H1 (cell line): ENCODE measurements around the gene SIGLEC6. TPM values are rescaled to one million over a fixed set of nuclear protein-coding genes. Genes with fewer than 3 reads are reported as not detected.

Experiments
- CTCF ChIA-PET: fragments of 300-600 bp; sonication (Branson Sonifier 250); formaldehyde crosslinking; loops from one replicate; lab custom pipeline; 2021; ENCODE audit not compliant: partially characterized antibody; lab: Charles Lee
- POLR2A ChIA-PET: fragments of 300-600 bp; sonication (Branson Sonifier 250); formaldehyde crosslinking; loops from one replicate; lab custom pipeline; 2021; ENCODE audit warnings: inconsistent platforms; ENCODE audit not compliant: partially characterized antibody; lab: Charles Lee
- DNase-seq, 2 experiments: peaks; one replicate each; pipeline versions ENCODE4 v3.0.0 to v3.0.0-alpha.2; 2010 to 2022; ENCODE audit warnings: low spot score in 2 of 2, low read depth in 1 of 2, mixed read lengths in 1 of 2
- FAIRE-seq: peaks from 2 replicates; lab custom pipeline; 2011; peaks lifted over from hg19 to GRCh38; lab: Jason Lieb, UNC
- H2AFZ ChIP-seq: 2 replicates; pipeline ENCODE4 v1.8.1; 2012; ENCODE audit warnings: low read length, inconsistent platforms
- H2AK5ac ChIP-seq: 2 replicates; pipeline ENCODE4 v1.6.1; 2013; ENCODE audit warnings: low read depth, low read length
- H2BK120ac ChIP-seq: replicated peaks from 2 replicates; pipeline ENCODE3; 2013; ENCODE audit warnings: low read depth, low read length, inconsistent platforms
- H2BK12ac ChIP-seq: 2 replicates; pipeline ENCODE4 v1.6.1; 2013; ENCODE audit warnings: low read depth, low read length
- H2BK15ac ChIP-seq: 2 replicates; pipeline ENCODE4 v1.6.1; 2013; ENCODE audit warnings: low read length
- H2BK20ac ChIP-seq: 2 replicates; pipeline ENCODE4 v1.6.1; 2013; ENCODE audit warnings: low read length
- H2BK5ac ChIP-seq: 2 replicates; pipeline ENCODE4 v1.6.1; 2013; ENCODE audit warnings: low read depth, low read length
- H3K14ac ChIP-seq: 2 replicates; pipeline ENCODE4 v1.6.1; 2013; ENCODE audit warnings: inconsistent platforms; ENCODE audit not compliant: insufficient read length
- H3K18ac ChIP-seq: 2 replicates; pipeline ENCODE4 v1.6.1; 2013; ENCODE audit warnings: low read length; ENCODE audit errors: extremely low read depth
- H3K23ac ChIP-seq: 2 replicates; pipeline ENCODE4 v1.6.1; 2013; ENCODE audit warnings: inconsistent platforms; ENCODE audit not compliant: insufficient read length
- H3K23me2 ChIP-seq: 2 replicates; pipeline ENCODE4 v1.6.1; 2013; ENCODE audit warnings: low read depth, low read length
- H3K27ac ChIP-seq: 2 replicates; pipeline ENCODE4 v1.6.1; 2011; ENCODE audit warnings: low read depth, low read length, inconsistent platforms
- H3K27me3 ChIP-seq, 4 experiments: replicated peaks in 1 of 4; 1 replicate in 1 of 4; 2 replicates in 3 of 4; pipeline versions ENCODE4 v1.6.1 to v1.8.1; 2011 to 2013; ENCODE audit warnings: low read length in 3 of 4, mild to moderate bottlenecking in 3 of 4, inconsistent platforms in 2 of 4, mixed read lengths in 2 of 4, moderate library complexity in 1 of 4; ENCODE audit not compliant: control insufficient read depth in 3 of 4, insufficient read depth in 3 of 4; ENCODE audit errors: extremely low read depth in 1 of 4
- H3K36me3 ChIP-seq, 4 experiments: 2 replicates each; pipeline versions ENCODE4 v1.6.1 to v1.8.1; 2011 to 2013; ENCODE audit warnings: mild to moderate bottlenecking in 4 of 4, low read length in 3 of 4, moderate library complexity in 2 of 4, control low read depth in 1 of 4, inconsistent platforms in 1 of 4; ENCODE audit not compliant: insufficient read depth in 4 of 4, control insufficient read depth in 2 of 4
- H3K4ac ChIP-seq: replicated peaks from 2 replicates; pipeline ENCODE3; 2013; ENCODE audit warnings: low read length, low read depth, mixed read lengths, inconsistent platforms; ENCODE audit not compliant: insufficient read length
- H3K4me1 ChIP-seq, 4 experiments: replicated peaks in 1 of 4; 1 replicate in 1 of 4; 2 replicates in 3 of 4; pipeline versions ENCODE4 v1.6.1 to v1.8.1; 2011 to 2013; ENCODE audit warnings: low read length in 3 of 4, inconsistent platforms in 2 of 4, mixed read lengths in 1 of 4; ENCODE audit not compliant: insufficient read depth in 4 of 4, control insufficient read depth in 3 of 4
- H3K4me2 ChIP-seq, 2 experiments: 2 replicates each; pipeline versions ENCODE4 v1.6.1 to v1.8.1; 2011 to 2013; ENCODE audit warnings: low read depth in 2 of 2, low read length in 2 of 2, control low read depth in 1 of 2, inconsistent platforms in 1 of 2, mild to moderate bottlenecking in 1 of 2; ENCODE audit not compliant: insufficient read depth in 1 of 2
- H3K4me3 ChIP-seq, 4 experiments: fragments of 200-600, 300-600 bp in 1 of 4; sonication (generic), shearing (Covaris generic), sonication (Bioruptor Twin) in 1 of 4; 2 replicates each; pipeline versions ENCODE4 v1.5.1 to v1.8.1; 2011 to 2016; ENCODE audit warnings: low read length in 4 of 4, low read depth in 3 of 4, control low read depth in 2 of 4, inconsistent platforms in 2 of 4, mild to moderate bottlenecking in 2 of 4, mixed read lengths in 1 of 4, moderate library complexity in 1 of 4; ENCODE audit not compliant: insufficient read depth in 2 of 4; ENCODE audit errors: extremely low read depth in 1 of 4
- H3K56ac ChIP-seq: replicated peaks from 2 replicates; pipeline ENCODE3; 2013; ENCODE audit warnings: low read depth, mild to moderate bottlenecking, mixed read lengths, low read length, inconsistent platforms; ENCODE audit not compliant: insufficient read length
- H3K79me1 ChIP-seq: 2 replicates; pipeline ENCODE4 v1.6.1; 2013; ENCODE audit warnings: low read depth, low read length, control low read depth
- H3K79me2 ChIP-seq, 2 experiments: 2 replicates each; pipeline versions ENCODE4 v1.6.1 to v1.8.1; 2012 to 2013; ENCODE audit warnings: low read length in 2 of 2, mild to moderate bottlenecking in 2 of 2, inconsistent platforms in 1 of 2; ENCODE audit not compliant: insufficient read depth in 2 of 2, control insufficient read depth in 1 of 2
- H3K9ac ChIP-seq, 4 experiments: replicated peaks in 1 of 4; 1 replicate in 1 of 4; 2 replicates in 3 of 4; pipeline versions ENCODE4 v1.6.1 to v1.8.1; 2011 to 2013; ENCODE audit warnings: low read depth in 3 of 4, low read length in 3 of 4, control low read depth in 2 of 4, mild to moderate bottlenecking in 2 of 4, moderate library complexity in 2 of 4, inconsistent platforms in 1 of 4; ENCODE audit errors: extremely low read depth in 1 of 4
- H3K9me3 ChIP-seq, 2 experiments: 2 replicates each; pipeline versions ENCODE4 v1.6.1 to v1.8.1; 2012 to 2013; ENCODE audit warnings: mild to moderate bottlenecking in 2 of 2, moderate library complexity in 2 of 2, control low read depth in 1 of 2, inconsistent platforms in 1 of 2, low read depth in 1 of 2, low read length in 1 of 2, mixed read lengths in 1 of 2; ENCODE audit not compliant: insufficient read depth in 2 of 2
- H4K20me1 ChIP-seq, 2 experiments: replicated peaks in 1 of 2; 2 replicates each; pipeline versions ENCODE3 to v1.8.1; 2011 to 2013; ENCODE audit warnings: inconsistent platforms in 2 of 2, low read length in 2 of 2, mild to moderate bottlenecking in 1 of 2; ENCODE audit not compliant: insufficient read depth in 2 of 2, control insufficient read depth in 1 of 2
- H4K5ac ChIP-seq: 2 replicates; pipeline ENCODE4 v1.6.1; 2013; ENCODE audit warnings: low read length, low read depth, mixed read lengths, inconsistent platforms; ENCODE audit not compliant: insufficient read length
- H4K8ac ChIP-seq: 2 replicates; pipeline ENCODE4 v1.8.0; 2013; ENCODE audit warnings: mild to moderate bottlenecking, moderate library complexity, low read length, inconsistent platforms; ENCODE audit not compliant: insufficient read depth; ENCODE audit errors: extremely low read depth
- H4K91ac ChIP-seq: replicated peaks from 2 replicates; pipeline ENCODE3; 2013; ENCODE audit warnings: low read length, mixed read lengths, inconsistent platforms; ENCODE audit not compliant: insufficient read length
- CBX5 ChIP-seq: fragments of 300-800, 300-1000 bp; sonication (generic); IDR thresholded peaks from 2 replicates; pipeline ENCODE4 v1.7.1; 2016; ENCODE audit warnings: antibody characterized with exemption, low read length, low read depth
- CBX8 ChIP-seq: fragments of 300-800, 300-1000 bp; sonication (generic); IDR thresholded peaks from 2 replicates; pipeline ENCODE4 v1.7.1; 2016; ENCODE audit warnings: low read depth, low read length, borderline replicate concordance
- EZH2 ChIP-seq: fragments of 200-600 bp; sonication (generic); IDR thresholded peaks from 2 replicates; pipeline ENCODE4 v1.7.1; 2012; ENCODE audit warnings: low read depth, mild to moderate bottlenecking, moderate library complexity, low read length, inconsistent platforms; ENCODE audit not compliant: severe bottlenecking
- FOSL1 ChIP-seq: IDR thresholded peaks from 2 replicates; pipeline ENCODE4 v1.6.1; 2011; ENCODE audit warnings: mild to moderate bottlenecking, low read depth, low read length, moderate library complexity; ENCODE audit not compliant: insufficient read depth
- JUN ChIP-seq: IDR thresholded peaks from 2 replicates; pipeline ENCODE4 v1.6.1; 2011; ENCODE audit warnings: low read depth, mild to moderate bottlenecking, improper control_type of control experiment, low read length
- POLR2AphosphoS5 ChIP-seq: IDR thresholded peaks from 2 replicates; pipeline ENCODE4 v1.6.1; 2011; ENCODE audit warnings: low read depth, low read length
- SRF ChIP-seq: IDR thresholded peaks from 2 replicates; pipeline ENCODE4 v1.6.1; 2011; ENCODE audit warnings: mild to moderate bottlenecking, low read depth, low read length, moderate library complexity
- TAF1 ChIP-seq: IDR thresholded peaks from 2 replicates; pipeline ENCODE4 v1.6.1; 2011; ENCODE audit warnings: mild to moderate bottlenecking, low read depth, low read length
- WGBS, 2 experiments: shearing (Covaris generic) in 1 of 2; methylation state at CpG; one replicate each; pipeline versions ENCODE4 v1.1.6 to v1.1.7; 2013 to 2015; ENCODE audit warnings: low lambda C conversion rate in 2 of 2, mixed read lengths in 2 of 2, inconsistent platforms in 1 of 2, low coverage in 1 of 2, missing lambda C conversion rate in 1 of 2; ENCODE audit not compliant: insufficient replicate concordance in 2 of 2, insufficient coverage in 1 of 2, insufficient read length in 1 of 2; ENCODE audit errors: extremely low coverage in 1 of 2, missing lambda C conversion rate in 1 of 2; 5-methylcytosine and 5-hydroxymethylcytosine counted together
- polyA plus RNA-seq, 7 experiments: library from polyadenylated mRNA; depleted of rRNA in 3 of 7; stranded (reverse) in 5 of 7; unstranded in 2 of 7; fragments of >200 nt in 5 of 7; fragments of 200-250 nt in 2 of 7; gene quantifications; 1 replicate in 5 of 7; 2 replicates in 1 of 7; 4 replicates in 1 of 7; pipeline versions ENCODE4 v1.2.1 to v1.2.3, GENCODE V29; 2011 to 2013; ENCODE audit warnings: missing spikeins in 2 of 7, mixed read lengths in 2 of 7
- total RNA-seq: library from RNA; stranded (reverse); fragmentation: NEBNext Ultra II Directional; extraction: Animal tissue kit (Norgen Biotek cat#: 25700); gene quantifications from 2 replicates; pipeline ENCODE4 v1.2.1, GENCODE V29; 2021
- TF ChIP-seq, protein P1 (sequence below), 3 experiments: IDR thresholded peaks; 1 replicate in 2 of 3; 2 replicates in 1 of 3; pipeline versions ENCODE4 v1.5.1 to v1.6.1; 2011; ENCODE audit warnings: low read length in 3 of 3, mild to moderate bottlenecking in 3 of 3, inconsistent platforms in 2 of 3, low read depth in 1 of 3, moderate library complexity in 1 of 3; ENCODE audit not compliant: insufficient read depth in 1 of 3; ENCODE audit errors: control extremely low read depth in 1 of 3

The SIGLEC6 gene
- total and polyA plus RNA-seq, 2 of the 8 experiments (the other 6 are each of a cell fraction or from before 2014, with no cell fraction given), result 0.05 TPM; not detected in 1

DNA sequence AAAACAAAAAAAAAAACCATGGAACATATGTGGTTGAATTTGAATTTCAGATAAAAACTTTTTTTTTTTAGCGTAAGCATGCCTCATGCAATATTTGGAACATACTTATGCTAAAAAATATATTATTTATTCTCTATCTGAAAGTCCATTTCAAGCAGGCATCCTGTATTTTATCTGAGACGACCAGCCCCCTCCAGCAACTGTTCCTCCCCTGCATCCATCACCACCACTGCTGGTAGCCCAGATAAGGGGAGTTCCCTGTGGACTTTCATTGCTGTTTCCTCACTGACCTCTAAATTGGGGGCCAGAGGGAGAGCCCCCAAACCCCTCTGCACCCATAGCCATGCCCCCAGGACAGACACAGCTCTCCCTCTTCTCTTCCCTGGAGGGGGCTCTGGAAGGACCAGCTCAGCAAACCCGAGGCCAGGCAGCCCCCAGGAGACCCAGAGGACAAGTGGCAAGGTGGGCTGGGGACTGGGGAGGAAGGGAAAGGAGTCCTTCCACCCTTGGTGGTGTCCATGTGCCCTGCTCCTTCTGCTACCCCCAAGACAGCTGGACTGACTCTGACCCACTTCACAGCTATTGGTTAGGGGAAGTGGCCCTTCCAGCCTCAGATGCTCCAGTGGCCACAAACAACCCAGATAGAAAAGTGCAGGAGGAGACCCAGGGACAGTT is 23.3 kb downstream of the SIGLEC6 start:
- Histone ChIP-seq H3K79me1 (no peaks in the 10 kb centered on the region), H3K9me3 (peaks cover 50 to 70% of the 10 kb centered on the region in 2 experiments), H3K23me2 (no peaks in the 10 kb centered on the region), H3K4me2 (no peak overlapping the region), H4K91ac (no peak overlapping the region), H3K4me1 (no peaks in the 10 kb centered on the region), H2AK5ac (no peak overlapping the region), H2AFZ (no peak overlapping the region), H4K20me1 (no peaks in the 10 kb centered on the region), H3K4me3 (no peak overlapping the region), H3K9ac (no peak overlapping the region), H4K8ac (no peak overlapping the region), H3K56ac (no peak overlapping the region), H3K23ac (no peak overlapping the region), H3K27ac (no peak overlapping the region), H3K14ac (no peak overlapping the region), H2BK5ac (no peak overlapping the region), H3K4ac (no peak overlapping the region), H4K5ac (no peak overlapping the region), H3K27me3 (no peaks in the 10 kb centered on the region), H3K18ac (no peak overlapping the region), H3K36me3 (no peaks in the 10 kb centered on the region), H2BK20ac (no peak overlapping the region), H2BK12ac (no peak overlapping the region), H3K79me2 (no peaks in the 10 kb centered on the region), H2BK120ac (no peak overlapping the region), H2BK15ac (no peak overlapping the region)
- FAIRE-seq (no peak), DNase-seq (no peak)
- TF ChIP-seq POLR2AphosphoS5 (no peak), SRF (no peak), TAF1 (no peak), CBX8 (no peak), CBX5 (no peak), JUN (no peak), FOSL1 (no peak), EZH2 (no peak)
- TF ChIP-seq, protein P1, sequence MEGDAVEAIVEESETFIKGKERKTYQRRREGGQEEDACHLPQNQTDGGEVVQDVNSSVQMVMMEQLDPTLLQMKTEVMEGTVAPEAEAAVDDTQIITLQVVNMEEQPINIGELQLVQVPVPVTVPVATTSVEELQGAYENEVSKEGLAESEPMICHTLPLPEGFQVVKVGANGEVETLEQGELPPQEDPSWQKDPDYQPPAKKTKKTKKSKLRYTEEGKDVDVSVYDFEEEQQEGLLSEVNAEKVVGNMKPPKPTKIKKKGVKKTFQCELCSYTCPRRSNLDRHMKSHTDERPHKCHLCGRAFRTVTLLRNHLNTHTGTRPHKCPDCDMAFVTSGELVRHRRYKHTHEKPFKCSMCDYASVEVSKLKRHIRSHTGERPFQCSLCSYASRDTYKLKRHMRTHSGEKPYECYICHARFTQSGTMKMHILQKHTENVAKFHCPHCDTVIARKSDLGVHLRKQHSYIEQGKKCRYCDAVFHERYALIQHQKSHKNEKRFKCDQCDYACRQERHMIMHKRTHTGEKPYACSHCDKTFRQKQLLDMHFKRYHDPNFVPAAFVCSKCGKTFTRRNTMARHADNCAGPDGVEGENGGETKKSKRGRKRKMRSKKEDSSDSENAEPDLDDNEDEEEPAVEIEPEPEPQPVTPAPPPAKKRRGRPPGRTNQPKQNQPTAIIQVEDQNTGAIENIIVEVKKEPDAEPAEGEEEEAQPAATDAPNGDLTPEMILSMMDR (IDR thresholded peaks at IDR 0.05; ENCODE audit: control extremely low read depth in 1 of 3, insufficient read depth in 1 of 3, low read depth in 1 of 3, low read length in 3 of 3), result no peak
- 61% methylated on average over 3 of the region's 3 CpGs; no CpG with 5 or more reads in 1 of the 2 experiments for WGBS, 2 experiments
- POLR2A ChIA-PET, result interaction anchor here (0.6 kb wide), 1 partner anchor 677 kb away, joined by 3 read pairs; no protein-coding TSS in a partner anchor
- CTCF ChIA-PET, result interaction anchor here (0.6 kb wide), 1 partner anchor 974 kb away, joined by 3 read pairs; no protein-coding TSS in a partner anchor
